Coronary artery (tissue), 2 donors: ENCODE data around the gene MAGI2.
"Not testable (repeated sequence)": the region's sequence is repeated elsewhere in the genome, so short reads cannot be mapped to it uniquely, and the experiment has no call there.

Experiments used
- DNase-seq: peaks from one replicate; pipeline ENCODE4 v3.0.0-alpha.2; 2017; ENCODE audit warnings: low spot score
- H3K27ac ChIP-seq, 2 donors: fragments of 200-600 bp; sonication (generic); one replicate each; pipeline ENCODE4 v1.5.1; 2016 to 2019
- H3K4me3 ChIP-seq: fragments of 200-600 bp; sonication (generic); 2 replicates; pipeline ENCODE4 v1.5.1; 2016; ENCODE audit warnings: mild to moderate bottlenecking, moderate library complexity
- TF ChIP-seq, protein P1 (sequence below): fragments of 200-600 bp; sonication (generic); IDR thresholded peaks from one replicate; pipeline ENCODE4 v1.5.1; 2019; ENCODE audit warnings: antibody characterized with exemption

Gene MAGI2

GRCh38 chr7:78594156-78594555 is 859.3 kb downstream of the MAGI2 start:
- Histone ChIP-seq H3K27ac (no peak overlapping the region), H3K4me3 (no peak overlapping the region)
- TF ChIP-seq, protein P1, sequence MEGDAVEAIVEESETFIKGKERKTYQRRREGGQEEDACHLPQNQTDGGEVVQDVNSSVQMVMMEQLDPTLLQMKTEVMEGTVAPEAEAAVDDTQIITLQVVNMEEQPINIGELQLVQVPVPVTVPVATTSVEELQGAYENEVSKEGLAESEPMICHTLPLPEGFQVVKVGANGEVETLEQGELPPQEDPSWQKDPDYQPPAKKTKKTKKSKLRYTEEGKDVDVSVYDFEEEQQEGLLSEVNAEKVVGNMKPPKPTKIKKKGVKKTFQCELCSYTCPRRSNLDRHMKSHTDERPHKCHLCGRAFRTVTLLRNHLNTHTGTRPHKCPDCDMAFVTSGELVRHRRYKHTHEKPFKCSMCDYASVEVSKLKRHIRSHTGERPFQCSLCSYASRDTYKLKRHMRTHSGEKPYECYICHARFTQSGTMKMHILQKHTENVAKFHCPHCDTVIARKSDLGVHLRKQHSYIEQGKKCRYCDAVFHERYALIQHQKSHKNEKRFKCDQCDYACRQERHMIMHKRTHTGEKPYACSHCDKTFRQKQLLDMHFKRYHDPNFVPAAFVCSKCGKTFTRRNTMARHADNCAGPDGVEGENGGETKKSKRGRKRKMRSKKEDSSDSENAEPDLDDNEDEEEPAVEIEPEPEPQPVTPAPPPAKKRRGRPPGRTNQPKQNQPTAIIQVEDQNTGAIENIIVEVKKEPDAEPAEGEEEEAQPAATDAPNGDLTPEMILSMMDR, result no peak
- DNase-seq, result no peak

DNA sequence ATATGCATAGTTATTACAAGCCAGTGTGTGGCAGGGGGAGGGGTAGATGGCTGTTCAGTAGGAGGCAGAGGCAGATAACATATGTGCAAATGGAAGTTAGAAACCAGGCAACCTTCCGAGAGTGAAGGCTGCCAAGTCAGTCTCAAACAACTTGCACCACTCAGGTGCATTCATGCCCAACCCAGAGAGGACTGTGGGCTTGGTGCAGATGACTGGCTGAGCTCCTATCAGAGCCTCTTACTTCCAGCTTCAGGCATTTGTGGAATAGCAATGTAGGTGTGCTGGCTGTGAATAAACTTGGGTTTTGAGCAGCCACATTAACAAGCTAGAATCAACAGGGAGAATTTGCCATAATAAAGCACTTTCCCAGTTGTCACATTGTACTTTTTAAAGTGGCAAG is 865.1 kb downstream of the MAGI2 start:
- DNase-seq, result no peak

GRCh38 chr7:78587443-78588044 is 865.9 kb downstream of the MAGI2 start:
- no peak for DNase-seq
- Histone ChIP-seq H3K27ac (no peak overlapping the region), H3K4me3 (no peak overlapping the region)
- TF ChIP-seq, protein P1, result no peak

More for the DNA sequence above, 865.1 kb downstream of the MAGI2 start:
- Histone ChIP-seq H3K27ac (no peak overlapping the region), H3K4me3 (no peak overlapping the region)
- TF ChIP-seq, protein P1, result no peak

GRCh38 chr7:78585980-78586379 is 867.5 kb downstream of the MAGI2 start:
- TF ChIP-seq, protein P1, result no peak
- DNase-seq, result no peak

GRCh38 chr7:78578686-78579085 is 874.8 kb downstream of the MAGI2 start:
- TF ChIP-seq, protein P1, result no peak
- H3K27ac ChIP-seq, result no peak overlapping the region
- H3K4me3 ChIP-seq, result no peak overlapping the region
- DNase-seq, result no peak

More at GRCh38 chr7:78585980-78586379, 867.5 kb downstream of the MAGI2 start:
- H3K4me3 ChIP-seq, result no peak overlapping the region
- H3K27ac ChIP-seq, result no peak overlapping the region

DNA sequence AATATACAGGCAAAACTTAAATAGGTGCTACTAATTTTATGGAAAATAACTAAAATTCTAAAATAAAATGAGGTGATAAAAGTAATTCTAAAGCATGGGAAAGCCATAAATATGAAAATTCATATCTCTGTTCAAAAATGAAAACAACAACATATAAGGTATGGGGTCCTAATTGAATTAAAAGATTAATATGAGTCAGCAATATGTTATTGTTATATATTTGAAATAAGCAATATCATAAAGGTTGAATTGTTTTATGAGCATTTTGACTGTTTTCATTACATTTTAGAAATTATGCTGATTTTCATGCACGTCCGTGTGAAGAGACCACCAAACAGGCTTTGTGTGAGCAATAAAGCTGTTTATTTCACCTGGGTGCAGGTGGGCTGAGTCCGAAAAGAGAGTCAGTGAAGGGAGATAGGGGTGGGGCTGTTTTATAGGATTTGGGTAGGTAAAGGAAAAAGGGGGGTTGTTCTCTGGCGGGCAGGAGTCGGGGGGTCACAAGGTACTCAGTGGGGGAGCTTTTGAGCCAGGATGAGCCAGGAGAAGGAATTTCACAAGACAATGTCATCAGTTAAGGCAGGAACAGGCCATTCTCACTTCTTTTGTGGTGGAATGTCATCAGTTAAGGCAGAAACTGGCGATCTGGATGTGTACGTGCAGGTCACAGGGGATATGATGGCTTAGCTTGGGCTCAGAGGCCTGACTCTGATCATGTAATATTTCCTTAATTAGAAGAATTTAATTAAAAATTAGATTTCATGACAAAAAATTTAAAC is 876.1 kb downstream of the MAGI2 start:
- H3K4me3 ChIP-seq, DNase-seq: not testable (repeated sequence)

GRCh38 chr7:78576236-78576635 is 877.2 kb downstream of the MAGI2 start:
- TF ChIP-seq, protein P1, result no peak
- no peak for DNase-seq
- Histone ChIP-seq H3K27ac (no peak overlapping the region), H3K4me3 (no peak overlapping the region)

More for the DNA sequence above, 876.1 kb downstream of the MAGI2 start:
- not testable (repeated sequence) for H3K27ac ChIP-seq
